ENCODE data around the gene TREML4.

DNA sequence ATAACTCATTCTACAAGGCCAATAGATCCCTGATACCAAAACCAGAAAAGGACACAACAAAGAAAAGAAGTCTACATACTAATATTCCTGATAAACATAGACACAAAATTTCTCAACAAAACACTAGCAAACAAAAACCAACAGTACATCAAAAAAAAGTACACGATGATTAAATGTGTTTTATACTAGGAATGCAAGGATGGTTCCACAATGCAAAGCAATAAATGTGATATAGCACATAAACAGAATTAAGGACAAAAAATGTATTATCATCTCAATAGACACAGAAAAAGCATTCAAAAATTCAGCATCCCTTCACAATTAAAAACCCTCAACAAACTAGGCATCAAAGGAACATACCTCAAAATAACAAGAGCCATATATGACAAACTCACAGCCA lies 35.1 kb downstream of the TREML4 start:
- TF ChIP-seq, protein P1, sequence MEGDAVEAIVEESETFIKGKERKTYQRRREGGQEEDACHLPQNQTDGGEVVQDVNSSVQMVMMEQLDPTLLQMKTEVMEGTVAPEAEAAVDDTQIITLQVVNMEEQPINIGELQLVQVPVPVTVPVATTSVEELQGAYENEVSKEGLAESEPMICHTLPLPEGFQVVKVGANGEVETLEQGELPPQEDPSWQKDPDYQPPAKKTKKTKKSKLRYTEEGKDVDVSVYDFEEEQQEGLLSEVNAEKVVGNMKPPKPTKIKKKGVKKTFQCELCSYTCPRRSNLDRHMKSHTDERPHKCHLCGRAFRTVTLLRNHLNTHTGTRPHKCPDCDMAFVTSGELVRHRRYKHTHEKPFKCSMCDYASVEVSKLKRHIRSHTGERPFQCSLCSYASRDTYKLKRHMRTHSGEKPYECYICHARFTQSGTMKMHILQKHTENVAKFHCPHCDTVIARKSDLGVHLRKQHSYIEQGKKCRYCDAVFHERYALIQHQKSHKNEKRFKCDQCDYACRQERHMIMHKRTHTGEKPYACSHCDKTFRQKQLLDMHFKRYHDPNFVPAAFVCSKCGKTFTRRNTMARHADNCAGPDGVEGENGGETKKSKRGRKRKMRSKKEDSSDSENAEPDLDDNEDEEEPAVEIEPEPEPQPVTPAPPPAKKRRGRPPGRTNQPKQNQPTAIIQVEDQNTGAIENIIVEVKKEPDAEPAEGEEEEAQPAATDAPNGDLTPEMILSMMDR (IDR thresholded peaks at IDR 0.05) = no peak
- TF ChIP-seq POLR2A (IDR thresholded peaks at IDR 0.05) = no peak
- no peak for TF ChIP-seq EP300 (IDR thresholded peaks at IDR 0.05)
